Lower leg skin (tissue), 3 donors: ENCODE data around the gene TMEM132D.

ENCODE experiments used
- POLR2A ChIP-seq, 2 donors: fragments of 450-650 bp; IDR thresholded peaks; one replicate each; pipeline ENCODE4 v1.6.1; 2016 to 2017; ENCODE audit warnings: antibody characterized with exemption in 2 of 2, mild to moderate bottlenecking in 1 of 2, moderate library complexity in 1 of 2
- TF ChIP-seq, protein P1 (sequence below), 3 donors: fragments of 450-650 bp; IDR thresholded peaks; one replicate each; pipeline ENCODE4 v1.5.1; 2016; ENCODE audit warnings: antibody characterized with exemption in 3 of 3, mild to moderate bottlenecking in 3 of 3, moderate library complexity in 2 of 3

DNA sequence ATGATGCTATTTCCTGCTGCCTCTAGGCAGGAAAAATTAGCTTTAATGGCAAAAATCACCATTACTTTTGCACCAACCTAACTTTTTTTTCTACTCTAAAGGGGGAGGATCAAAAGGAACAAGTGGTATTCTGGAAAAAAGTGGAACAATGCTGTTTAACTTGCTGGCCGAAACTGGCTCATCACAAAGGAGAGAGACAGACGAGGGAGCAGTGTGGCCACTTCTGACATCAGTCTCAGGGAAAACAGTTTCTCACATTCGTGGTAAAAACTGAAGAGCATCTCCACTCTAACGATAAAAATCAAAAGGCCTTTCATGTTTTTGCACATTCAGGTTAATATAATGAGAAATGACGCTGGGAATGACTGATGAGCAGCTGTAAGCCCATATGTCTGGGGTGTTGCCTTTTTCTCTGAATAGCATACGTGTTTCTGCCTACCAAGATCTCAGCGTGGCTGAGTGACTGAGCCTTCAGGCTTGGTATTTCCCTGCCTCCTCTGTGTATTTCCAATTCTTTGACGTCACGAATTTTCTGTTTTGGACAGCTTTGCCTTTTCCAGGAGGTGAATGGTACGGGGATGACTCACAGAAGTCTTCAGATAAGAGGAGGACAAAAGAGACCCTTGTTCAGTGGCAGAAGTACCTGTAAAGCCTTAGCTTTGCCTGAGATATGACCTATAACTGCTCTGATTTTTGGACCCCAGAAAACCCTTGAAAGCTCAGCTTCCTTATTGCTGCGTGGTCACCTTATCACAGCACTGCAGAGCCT is 691.8 kb downstream of the TMEM132D start:
- TF ChIP-seq, protein P1, sequence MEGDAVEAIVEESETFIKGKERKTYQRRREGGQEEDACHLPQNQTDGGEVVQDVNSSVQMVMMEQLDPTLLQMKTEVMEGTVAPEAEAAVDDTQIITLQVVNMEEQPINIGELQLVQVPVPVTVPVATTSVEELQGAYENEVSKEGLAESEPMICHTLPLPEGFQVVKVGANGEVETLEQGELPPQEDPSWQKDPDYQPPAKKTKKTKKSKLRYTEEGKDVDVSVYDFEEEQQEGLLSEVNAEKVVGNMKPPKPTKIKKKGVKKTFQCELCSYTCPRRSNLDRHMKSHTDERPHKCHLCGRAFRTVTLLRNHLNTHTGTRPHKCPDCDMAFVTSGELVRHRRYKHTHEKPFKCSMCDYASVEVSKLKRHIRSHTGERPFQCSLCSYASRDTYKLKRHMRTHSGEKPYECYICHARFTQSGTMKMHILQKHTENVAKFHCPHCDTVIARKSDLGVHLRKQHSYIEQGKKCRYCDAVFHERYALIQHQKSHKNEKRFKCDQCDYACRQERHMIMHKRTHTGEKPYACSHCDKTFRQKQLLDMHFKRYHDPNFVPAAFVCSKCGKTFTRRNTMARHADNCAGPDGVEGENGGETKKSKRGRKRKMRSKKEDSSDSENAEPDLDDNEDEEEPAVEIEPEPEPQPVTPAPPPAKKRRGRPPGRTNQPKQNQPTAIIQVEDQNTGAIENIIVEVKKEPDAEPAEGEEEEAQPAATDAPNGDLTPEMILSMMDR (IDR thresholded peaks at IDR 0.05): no peak
- TF ChIP-seq POLR2A (IDR thresholded peaks at IDR 0.05): no peak
